Activated CD8-positive, alpha-beta memory T cell treated with anti-CD3 and anti-CD28 coated beads for 36 hours (primary cell): ENCODE data around the gene TMEM215. TPM values are rescaled to one million over a fixed set of nuclear protein-coding genes. Genes with fewer than 3 reads are reported as not detected.
"Not testable (repeated sequence)": the region's sequence is repeated elsewhere in the genome, so short reads cannot be mapped to it uniquely, and the experiment has no call there.

Experiments
- CTCF ChIA-PET: fragments of 350-600 bp; sonication (Branson Sonifier 250); formaldehyde crosslinking; loops from one replicate; lab custom pipeline; 2021; ENCODE audit warnings: antibody characterized with exemption; lab: Charles Lee
- POLR2A ChIA-PET: fragments of 350-600 bp; sonication (Branson Sonifier 250); formaldehyde crosslinking; loops from one replicate; lab custom pipeline; 2021; ENCODE audit warnings: antibody characterized with exemption; lab: Charles Lee
- total RNA-seq, 2 experiments: library from RNA; stranded (reverse); gene quantifications; one replicate each; pipeline ENCODE4 v1.2.3, GENCODE V29; 2021

Gene TMEM215, protein sequence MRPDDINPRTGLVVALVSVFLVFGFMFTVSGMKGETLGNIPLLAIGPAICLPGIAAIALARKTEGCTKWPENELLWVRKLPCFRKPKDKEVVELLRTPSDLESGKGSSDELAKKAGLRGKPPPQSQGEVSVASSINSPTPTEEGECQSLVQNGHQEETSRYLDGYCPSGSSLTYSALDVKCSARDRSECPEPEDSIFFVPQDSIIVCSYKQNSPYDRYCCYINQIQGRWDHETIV
- not detected for total RNA-seq

DNA sequence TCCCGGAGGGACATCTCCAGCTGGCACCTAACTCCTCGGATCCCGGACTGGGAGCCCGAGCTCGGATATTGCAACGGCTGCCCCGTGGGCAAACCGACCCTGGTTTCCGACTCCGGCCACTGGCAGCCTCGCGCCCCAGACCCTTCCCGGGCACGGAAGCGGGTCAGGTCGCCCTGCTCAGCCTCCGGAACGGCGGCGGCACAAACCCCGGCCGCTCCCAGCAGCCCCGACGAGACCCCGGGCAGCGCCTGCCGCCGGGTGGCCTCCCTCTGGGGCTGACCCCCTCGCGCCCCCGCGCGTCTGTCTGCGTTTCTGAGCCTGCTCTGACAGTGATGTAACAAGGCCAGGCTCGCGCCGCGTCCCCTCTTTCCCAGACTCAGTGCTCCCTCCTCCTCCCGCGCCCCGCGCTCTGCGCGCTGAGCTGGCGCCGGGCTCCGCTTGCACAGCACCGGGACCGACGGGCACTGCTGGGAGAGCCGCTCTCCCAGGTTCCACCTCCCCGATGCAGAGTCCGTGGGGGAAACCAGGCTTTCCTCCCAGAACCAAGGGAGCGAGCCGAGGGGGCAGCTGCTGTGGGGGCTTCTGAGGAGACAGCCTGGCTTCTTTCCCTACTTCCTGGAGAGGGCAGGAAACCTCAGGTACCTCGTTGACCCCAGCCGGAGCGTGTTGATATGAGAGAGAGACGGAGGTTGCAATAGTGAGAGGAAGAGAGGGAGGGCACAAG is at the start of gene TMEM215:
Gene TMEM215 (plus strand): TSS at position 373 of the 724 bp plus-strand sequence. CDS start 644 bp downstream, outside the sequence.
- CTCF ChIA-PET: no interaction called here
- POLR2A ChIA-PET: no interaction called here

DNA sequence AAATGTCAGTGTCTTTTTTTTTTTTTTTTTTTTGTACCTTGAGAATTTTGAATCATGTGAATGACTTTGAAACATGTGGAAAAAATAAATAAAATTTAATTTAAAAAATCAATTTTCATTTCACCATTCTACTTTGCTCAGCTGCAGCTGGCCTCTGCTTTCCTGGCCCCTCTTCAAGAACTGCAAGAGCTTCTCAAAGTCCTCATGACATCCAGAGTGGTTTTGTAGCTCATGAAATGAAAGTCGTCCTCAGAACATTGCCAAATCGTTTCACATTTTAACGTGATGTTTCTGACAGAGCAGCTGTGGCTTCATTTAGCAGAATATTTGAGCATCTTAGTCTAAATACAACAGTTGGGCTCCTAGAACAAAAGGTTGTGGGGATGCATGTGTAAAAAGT is 47.9 kb upstream of the TMEM215 start:
- ChIA-PET POLR2A (no interaction called here), CTCF (no interaction called here)

- POLR2A ChIA-PET: no interaction called here
- CTCF ChIA-PET: no interaction called here
Observed at GRCh38 chr9:32737378-32737777, 46.0 kb upstream of the TMEM215 start.

DNA sequence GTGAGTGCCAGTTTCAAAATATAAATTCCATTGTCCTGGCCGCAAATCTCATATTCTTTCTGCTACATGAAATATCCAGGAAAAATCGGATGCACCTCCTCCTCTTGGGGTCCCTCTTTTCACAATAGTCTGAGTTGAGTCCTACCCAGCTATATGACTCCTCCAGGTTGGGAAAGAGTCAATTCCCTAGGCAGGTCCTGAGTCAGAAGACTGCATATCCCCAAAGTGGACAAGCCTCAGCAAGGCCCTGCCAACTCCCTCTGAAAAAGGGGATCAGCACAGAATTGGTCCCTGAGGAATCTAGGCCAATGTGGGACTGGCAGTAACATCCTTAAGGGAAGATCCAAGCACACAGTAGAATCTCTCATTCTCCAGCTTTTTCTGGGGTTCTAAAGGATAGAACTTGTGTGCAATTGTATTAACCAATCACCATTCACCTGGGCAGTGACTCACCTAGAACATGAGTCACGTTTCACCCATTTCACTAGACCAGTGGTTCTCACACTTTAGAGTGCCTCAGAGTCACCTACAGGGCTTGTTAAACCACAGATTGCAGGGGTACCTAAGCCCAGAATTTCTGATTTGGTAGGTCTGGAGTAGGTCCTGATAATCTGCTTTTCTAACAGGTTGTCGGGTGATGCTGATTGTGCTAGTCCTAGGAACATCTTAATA is 44.7 kb upstream of the TMEM215 start:
- POLR2A ChIA-PET: no interaction called here
- CTCF ChIA-PET: no interaction called here

GRCh38 chr9:32741706-32742105 is 41.6 kb upstream of the TMEM215 start:
- POLR2A ChIA-PET: no interaction called here
- CTCF ChIA-PET: no interaction called here

DNA sequence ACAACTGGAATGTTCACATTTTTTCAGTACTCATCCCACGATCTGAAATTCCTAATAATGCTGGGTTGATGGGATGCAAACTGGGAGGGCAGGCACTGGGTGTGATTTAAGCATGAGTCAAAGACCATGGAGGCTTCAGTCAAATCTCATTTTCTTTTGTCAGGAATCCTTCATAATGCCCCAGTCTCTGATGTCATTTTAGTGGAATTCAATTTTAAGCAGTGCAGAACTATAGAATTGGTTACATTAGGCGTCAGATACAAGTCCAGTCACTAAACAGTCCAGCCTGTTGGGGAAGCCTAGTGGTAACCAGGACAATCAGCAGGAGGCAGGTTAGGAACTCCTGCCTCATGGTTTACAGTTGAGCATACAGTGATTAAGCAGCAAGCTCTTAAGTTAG is 41.0 kb upstream of the TMEM215 start:
- ChIA-PET POLR2A (no interaction called here), CTCF (no interaction called here)

DNA sequence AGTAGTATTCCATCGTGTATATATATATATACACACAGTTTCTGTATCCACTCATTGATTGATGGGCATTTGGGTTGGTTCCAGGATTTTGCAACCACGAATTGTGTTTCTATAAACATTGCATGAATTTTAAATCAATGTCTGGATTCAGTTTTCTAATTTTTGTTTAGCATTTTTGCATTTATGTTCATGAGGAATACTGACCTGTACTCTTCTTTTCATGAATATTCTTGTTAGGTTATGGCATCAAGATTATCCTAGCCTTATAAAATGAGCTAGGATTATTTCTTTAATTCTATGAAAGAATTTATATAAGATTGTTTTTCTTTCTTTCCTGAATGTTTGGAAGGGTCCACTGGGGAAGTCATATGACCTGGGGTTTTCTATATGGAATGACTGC is 35.3 kb upstream of the TMEM215 start:
- ChIA-PET CTCF (no interaction called here), POLR2A (no interaction called here)

DNA sequence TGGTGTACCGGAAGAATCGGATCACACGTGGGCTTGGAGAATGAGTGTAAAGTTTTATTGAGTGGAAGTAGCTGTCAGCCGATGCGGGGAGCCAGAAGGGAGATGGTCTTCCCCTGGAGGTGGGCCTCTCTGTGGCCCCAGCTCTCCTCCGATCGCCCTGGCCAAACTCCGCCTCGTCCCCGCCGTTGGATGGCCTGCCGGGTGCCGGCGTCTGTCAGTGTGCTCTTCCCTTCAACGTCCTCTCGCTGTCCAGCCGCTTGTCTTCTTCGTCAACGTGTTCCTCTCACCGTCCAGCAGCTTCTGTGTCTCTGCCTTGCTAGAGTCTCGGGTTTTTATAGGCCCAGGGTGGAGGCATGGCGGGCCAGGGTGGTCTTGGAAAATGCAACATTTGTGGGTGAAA is 27.6 kb upstream of the TMEM215 start:
- CTCF ChIA-PET: no interaction called here
- POLR2A ChIA-PET: no interaction called here

GRCh38 chr9:32764139-32764538 is 19.2 kb upstream of the TMEM215 start:
- CTCF ChIA-PET: no interaction called here

DNA sequence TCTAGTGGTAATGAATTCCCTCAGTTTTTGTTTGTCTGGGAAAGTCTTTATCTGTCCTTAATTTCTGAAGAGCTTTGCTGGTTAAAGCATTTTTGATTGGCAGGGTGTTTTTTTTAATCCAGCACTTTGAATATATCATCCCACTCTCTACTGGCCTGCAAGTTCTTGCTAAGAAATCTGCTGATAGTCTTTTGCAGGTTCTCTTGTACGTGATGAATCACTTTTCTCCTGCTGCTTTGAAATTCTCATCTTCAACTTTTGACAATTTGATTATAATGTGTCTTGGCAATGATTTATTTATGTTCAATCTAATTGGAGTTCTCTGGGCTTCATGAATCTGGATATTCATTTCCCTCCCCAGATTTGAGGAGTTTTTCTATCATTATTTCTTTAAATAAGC is 8.1 kb upstream of the TMEM215 start:
- CTCF ChIA-PET: no interaction called here
- POLR2A ChIA-PET: no interaction called here

More at GRCh38 chr9:32764139-32764538, 19.2 kb upstream of the TMEM215 start:
- POLR2A ChIA-PET: no interaction called here

GRCh38 chr9:32776201-32776600 is 7.1 kb upstream of the TMEM215 start:
- ChIA-PET CTCF (no interaction called here), POLR2A (no interaction called here)

DNA sequence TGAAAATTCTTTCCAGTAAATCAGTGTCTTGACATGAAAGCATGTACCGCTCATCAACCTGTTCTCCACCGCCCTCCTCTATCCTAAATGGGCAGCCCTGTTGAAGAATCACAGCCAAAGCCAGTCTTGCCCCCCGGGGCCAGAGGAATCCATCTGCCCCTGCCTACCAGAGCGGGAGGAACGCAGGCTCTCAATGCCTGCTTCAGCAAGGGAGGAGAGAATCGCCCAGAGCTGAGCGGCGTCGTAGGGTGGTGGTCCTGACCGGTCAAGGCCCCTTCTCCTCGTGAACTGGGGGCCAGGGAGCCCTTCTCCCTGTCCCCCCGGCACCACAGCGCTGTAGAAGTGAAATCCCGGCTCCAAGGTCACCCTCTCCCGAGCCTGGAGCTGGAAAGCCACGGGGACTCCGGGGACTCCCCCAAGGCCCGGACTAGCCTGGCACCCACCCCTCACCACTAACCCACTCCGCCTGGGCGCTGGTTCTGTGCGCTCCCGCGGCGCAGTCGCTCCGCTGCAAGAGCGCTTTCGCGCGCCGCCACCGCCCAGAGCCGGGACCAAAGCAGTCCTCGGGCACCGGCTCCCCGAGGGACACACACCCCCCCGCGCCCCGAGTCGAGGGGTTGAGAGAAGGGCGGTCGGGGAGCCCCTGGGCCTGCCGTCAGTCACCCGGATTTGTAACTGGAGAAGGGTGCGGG is 718 bp upstream of the TMEM215 start:
- ChIA-PET POLR2A (no interaction called here), CTCF (no interaction called here)

DNA sequence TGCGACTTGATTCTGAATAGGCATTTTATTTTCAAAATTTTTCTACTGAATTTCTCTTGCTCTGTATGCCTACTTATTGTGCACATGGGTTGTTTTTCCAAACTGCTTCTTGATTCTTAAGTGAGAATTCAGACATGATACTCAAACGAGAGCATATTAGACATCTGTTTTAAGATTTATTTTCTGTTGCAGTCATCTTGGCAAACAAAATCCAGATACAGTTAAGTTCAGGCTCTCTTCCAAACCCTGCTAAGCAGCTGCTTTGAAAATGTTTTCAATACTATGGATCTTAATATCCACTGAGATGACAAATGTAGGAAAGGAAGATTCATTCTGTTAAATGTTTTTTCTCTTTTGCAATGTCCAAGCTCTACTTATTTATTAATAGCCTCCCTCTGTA is 4.5 kb downstream of the TMEM215 start:
- CTCF ChIA-PET: no interaction called here
- POLR2A ChIA-PET: no interaction called here

- CTCF ChIA-PET, POLR2A ChIA-PET: not testable (repeated sequence)
Observed at GRCh38 chr9:32796015-32796414, 12.7 kb downstream of the TMEM215 start.

- POLR2A ChIA-PET: no interaction called here
Observed at GRCh38 chr9:32801530-32801929, 18.2 kb downstream of the TMEM215 start.

DNA sequence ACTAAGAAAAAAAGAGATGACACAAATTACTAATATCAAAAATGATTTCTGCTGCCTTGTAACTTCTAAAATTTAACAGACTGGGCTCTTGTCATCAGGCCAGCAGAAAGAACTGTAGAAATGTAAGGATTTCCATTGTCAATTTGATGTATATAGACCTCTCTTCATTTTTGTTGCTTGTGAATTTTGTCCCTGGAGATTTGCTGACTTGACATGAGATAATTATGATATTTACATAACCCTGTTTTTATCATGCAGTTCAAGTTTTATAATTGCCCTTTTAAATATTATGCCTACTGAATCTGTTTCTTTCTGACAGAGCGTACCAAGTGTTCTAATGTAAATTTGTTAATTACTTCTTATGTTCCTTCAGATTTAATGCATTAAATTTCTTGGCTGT is 23.9 kb downstream of the TMEM215 start:
- ChIA-PET POLR2A (no interaction called here), CTCF (no interaction called here)

More at GRCh38 chr9:32801530-32801929, 18.2 kb downstream of the TMEM215 start:
- CTCF ChIA-PET: no interaction called here

DNA sequence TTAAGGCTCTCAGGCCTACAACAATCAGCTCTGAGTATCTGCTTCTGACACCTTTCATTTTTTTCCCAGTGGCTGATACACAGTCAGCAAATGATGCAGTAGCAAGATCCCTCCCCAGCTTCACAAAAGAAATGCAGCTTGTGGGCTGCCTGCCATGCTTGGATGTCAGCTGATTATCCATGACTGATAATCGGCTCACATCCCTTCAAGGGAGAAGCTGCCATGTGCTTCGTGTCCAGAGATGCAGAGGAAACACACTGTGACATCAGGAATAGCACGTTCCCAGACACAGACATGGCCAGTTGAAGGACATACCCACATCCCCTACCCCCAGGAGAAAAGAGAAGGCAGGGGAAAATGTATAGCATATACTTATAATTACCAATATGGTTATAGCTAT is 27.9 kb downstream of the TMEM215 start:
- POLR2A ChIA-PET: no interaction called here
- CTCF ChIA-PET: no interaction called here

GRCh38 chr9:32820322-32820721 is 37.0 kb downstream of the TMEM215 start:
- ChIA-PET CTCF (no interaction called here), POLR2A (no interaction called here)

GRCh38 chr9:32823101-32823500 is 39.8 kb downstream of the TMEM215 start:
- ChIA-PET POLR2A (no interaction called here), CTCF (no interaction called here)

DNA sequence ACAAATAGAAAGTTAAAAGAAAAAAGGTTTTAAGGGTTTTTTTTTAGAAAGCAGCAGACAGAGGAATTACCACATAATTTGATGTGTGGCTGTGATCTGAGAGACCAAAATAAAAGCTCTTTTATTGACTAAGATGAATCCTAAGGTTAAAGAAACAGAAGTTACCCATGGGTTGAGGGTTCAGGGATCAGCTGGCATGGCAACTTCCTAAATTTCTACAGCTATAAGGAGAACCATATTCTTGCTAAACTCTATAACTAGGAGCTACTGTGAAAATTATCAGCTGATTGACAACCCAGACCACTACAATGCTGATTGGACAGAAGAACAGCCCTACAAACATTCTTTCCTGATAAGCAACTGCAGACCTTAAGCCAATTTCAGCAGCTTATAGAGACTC is 40.2 kb downstream of the TMEM215 start:
- ChIA-PET CTCF (no interaction called here), POLR2A (no interaction called here)
